GM21825 (cell line): ENCODE results near the gene BTN1A1.

Experiments
- ATAC-seq: cut with Tn5 transposase; IDR thresholded peaks from one replicate; pipeline ENCODE4 v1.9.1; 2021; ENCODE audit warnings: mild to moderate bottlenecking, moderate library complexity; ENCODE audit not compliant: unreplicated experiment

The BTN1A1 gene

DNA sequence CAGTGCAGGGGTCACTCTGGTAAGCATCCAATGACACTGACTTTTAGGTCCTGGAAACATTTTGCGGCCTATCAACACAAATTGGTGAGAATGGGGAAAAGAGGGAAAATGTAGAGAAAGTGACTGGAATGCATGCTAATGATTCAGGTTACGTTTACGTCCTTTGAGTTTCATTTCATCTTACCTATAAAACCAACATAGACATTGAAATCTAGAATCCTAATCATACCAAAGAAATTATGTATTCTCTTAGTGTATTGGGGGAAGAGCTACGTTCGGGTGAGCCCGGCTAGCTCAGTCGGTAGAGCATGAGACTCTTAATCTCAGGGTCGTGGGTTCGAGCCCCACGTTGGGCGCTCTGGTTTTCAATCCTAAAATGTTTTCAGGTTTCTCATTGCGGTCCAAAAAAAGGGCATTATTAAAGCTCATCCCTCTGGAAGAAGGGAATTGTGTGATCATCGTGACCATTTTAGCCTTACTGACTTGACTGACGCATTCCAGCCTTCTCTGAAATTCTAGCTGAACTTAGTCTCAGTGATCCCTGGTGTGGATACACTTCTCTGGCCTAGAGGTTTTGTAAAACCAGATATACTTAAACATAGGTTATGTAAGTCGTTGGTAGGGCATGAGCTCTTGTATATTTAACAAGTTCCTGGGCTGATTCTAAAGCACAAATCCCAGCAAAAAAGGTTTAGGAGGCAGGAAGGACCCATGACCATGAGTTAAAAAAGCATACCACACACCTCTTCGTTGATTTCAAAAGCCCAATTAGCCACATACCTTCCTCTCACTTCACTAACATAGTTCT is 56.4 kb downstream of the BTN1A1 start:
- ATAC-seq: no peak
